Activated CD8-positive, alpha-beta memory T cell treated with anti-CD3 and anti-CD28 coated beads, Interleukin-2, amount 50 U/mL, for 48 hours (primary cell): ENCODE results near the gene NCOA7.
A peak's percentile ranks its signal among the peaks of the same experiment; 100 is the strongest.
"Not testable (repeated sequence)": the region's sequence is repeated elsewhere in the genome, so short reads cannot be mapped to it uniquely, and the experiment has no call there.

Experiments
- DNase-seq: peaks from one replicate; pipeline ENCODE4 v3.0.0-alpha.2; 2020

Gene NCOA7

DNA sequence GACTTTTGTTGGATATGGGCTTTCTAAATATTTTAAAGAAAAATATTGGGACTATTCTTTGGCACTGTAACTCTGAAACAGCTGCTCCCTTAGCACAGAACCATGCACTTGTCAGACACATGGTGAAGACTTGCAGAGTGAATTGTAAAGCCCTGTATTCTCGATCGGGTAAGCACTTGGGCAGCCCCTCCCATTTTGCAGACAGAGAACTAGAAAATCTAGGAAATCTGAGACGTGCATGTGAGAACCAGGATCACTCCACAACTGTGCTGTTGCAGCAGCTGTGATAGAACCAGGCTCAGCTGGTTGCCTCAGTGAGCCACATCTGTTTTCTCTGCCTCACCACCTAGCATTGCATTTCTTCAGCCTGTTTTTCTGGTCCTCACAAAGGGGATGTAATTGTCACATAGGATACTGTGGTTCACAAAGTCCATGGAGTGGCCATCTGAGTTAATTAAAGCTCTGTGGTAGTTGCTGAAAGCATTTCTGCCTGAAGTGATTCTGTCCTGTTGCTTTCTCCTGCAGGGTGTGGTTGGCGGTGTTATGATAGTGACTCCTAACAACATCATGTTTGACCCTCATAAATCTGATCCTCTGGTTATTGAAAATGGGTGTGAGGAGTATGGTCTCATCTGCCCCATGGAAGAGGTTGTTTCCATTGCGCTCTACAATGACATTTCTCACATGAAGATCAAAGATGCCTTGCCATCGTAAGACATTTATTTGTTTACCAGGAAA, 94.0 kb downstream of the NCOA7 start:
- no peak for DNase-seq

DNA sequence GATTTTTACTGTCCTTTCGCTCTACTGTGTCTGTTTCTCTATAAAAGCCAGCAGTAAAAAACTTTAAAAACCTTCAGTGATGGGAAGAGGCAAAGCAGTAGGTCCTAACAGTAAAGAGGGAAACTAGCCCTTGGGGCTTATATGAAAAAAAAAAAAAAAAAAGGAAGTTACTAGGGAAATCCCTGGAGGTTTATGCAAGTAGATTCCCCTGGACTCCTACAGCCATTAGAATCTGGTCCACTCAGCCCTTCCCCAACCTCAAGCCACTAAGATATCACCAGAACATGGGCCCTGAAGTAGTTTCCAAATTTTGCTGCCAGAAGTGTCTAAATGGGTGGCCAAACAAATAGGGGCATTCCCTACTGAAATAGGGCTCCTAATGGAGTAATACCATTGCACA, 95.3 kb downstream of the NCOA7 start:
- DNase-seq = no peak

DNA sequence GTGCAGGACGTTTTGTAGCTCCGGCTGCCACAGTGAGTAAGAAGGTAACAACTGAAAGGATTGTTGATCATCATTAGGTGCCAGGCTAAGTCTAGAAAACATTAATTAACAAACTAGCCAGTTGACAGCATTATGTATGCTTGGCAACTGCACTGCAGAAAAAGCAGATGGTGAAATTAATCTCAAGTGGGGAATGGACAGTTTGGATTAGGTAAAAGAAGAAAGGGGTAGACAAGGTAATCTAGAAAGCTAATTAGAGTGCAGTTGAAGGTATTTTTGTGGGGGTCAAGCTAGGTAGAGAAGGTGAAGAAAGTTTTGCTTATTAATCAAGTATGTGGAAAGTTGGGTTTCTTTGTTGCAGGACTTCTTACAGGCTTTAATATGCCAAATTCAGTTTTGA, 96.2 kb downstream of the NCOA7 start:
- DNase-seq = no peak

DNA sequence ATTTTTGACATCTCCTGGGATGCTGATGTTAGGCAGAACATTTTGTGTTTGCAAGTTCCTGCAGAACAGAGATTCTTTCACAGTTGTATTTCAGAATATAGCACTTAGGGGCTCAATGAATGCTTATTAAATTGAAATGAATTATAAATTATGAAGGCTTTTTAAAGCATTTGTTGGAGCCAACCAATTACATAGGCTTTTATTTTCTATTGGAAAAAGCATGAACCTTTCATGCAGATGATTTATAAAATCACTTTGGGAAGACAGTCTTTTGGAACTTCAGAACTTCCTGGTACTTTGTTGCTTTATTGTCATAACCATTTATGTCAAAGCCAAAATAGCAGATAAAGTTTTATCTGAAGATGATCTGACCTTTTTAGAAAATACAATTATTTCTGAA, 96.6 kb downstream of the NCOA7 start:
- no peak for DNase-seq

DNA sequence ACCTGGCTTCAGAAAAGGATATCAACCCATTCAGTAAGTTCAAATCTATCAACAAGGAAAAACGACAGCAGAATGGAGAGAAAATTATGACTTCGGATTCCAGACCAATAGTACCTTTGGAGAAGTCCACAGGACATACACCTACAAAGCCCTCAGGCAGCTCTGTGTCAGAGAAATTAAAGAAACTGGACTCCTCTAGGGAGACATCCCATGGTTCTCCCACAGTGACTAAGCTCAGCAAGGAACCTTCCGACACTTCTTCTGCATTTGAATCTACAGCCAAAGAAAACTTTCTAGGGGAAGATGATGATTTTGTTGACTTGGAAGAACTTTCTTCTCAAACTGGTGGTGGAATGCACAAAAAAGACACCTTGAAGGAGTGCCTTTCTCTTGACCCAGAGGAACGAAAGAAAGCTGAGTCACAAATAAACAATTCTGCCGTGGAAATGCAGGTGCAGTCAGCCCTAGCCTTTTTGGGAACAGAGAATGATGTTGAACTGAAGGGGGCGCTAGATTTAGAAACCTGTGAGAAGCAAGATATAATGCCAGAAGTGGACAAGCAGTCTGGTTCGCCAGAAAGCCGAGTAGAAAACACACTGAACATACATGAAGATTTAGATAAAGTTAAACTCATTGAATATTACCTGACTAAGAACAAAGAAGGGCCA, 98.4 kb downstream of the NCOA7 start:
- no peak for DNase-seq

DNA sequence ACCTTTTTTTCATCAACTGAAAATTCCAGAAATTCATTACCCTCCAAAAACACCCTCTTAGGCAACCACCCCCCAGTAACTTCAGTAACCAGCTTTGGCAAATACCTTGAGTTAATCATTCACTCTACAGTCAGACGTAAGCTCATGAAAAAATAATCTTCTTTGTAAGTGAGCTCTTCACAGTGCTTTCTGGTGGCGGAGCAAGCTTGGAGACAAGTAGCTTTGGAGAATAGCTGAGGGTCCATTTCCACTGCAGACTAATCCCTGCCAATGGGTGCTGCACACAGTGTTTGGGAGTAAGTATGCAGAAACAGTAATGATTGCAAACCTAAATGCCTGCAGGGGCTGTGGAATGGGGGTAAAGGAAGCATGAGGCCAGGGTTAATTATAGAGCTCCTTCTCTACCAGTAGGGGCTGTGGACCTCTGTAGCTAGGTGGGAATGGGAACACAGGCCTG, 109.0 kb downstream of the NCOA7 start:
- no peak for DNase-seq

DNA sequence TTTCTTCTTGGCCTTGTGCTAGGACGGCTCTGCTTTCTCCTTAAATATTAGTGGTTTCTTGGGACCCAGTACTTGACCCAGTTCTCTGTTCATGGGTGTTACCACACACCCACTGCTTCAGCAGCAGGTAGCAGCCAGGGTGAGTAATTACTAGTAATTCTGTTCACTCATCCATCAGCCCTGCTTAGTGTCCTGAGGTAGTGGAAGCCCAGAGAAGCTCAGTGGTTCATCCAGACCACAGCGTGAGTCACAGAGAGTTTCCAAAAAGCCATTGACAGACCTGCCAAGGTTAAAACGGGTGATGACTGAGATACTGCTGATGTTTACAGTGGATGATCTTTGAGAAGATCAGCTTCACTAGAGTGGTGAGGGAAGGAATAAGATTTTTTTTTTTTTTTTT, 114.1 kb downstream of the NCOA7 start:
- DNase-seq = peak; percentile 62

DNA sequence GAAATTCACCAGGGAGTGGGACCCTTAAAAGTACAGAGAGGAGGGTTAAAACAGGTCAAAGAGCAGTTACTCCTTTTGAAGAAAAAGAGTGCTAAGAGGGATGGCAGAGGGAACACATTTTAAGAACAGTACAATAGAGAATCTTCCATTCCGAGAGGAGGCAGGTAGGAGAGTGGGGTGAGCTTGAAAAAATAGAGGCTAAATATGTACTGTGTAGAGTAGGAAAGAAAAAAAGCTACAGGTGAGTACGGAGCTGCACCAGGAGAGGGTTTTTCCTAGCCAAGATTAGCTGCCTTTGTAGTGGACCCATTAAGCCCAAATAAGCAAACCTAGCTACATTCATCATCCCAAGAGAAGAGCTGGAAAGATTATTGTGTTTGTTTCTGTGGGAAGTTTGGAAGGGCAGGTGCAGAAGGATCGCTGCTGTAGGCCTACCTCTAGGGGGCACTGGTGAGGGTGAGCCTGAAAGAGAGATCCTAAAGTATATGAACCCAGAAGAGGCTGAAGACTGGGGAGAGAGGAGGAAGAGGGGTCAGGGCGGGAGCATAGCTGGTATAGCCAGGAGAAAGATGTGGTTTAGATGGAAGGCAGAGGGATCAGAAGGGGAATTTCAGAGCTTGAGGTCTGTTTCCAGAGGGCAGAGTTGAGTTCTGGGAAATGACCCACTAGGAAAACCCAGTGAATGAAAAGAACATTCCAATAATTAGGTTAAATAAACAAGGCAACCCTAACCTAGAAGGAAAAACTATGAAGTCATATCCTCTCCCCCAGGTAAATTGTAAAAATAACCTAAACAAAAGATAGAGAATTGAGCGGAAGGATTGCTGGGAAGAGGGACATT, 115.6 kb downstream of the NCOA7 start:
- peak; percentile 68 for DNase-seq

DNA sequence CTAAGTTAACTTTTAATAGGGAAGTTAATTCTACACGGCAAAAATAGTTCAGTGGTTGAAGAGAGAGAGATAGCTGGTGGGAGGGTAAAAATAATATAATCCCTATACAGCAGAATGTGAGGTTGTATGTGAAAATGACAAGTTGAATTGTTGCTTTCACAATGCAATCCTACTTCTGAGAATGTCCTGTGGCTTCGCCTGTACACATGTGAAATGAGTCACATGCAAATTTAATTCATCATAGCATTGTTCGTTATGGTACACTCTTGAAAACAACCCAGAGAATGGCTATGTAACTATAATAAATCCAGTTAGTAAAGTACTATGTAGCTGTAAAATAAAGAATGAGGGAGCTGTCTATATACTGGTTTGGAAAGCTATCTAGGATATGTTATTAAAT, 119.8 kb downstream of the NCOA7 start:
- DNase-seq = no peak

DNA sequence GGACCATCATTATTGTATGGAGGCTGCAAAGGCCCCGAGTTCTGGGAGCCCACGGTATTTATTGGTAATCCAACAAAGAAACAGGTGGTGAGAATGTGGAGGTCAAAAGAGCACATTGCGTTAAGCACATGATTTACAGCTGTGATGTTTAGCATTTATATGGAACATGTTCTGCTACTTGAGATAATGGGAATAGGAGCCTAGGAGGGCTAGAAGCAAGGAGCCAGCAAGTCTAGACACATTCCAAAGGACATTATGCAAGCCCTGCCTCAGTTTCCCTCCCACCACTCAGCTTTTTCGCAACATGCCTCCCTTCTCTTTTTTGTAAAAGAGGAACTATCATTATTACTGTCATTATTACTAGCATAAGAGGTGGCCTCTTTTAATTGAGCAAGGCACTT, 120.3 kb downstream of the NCOA7 start:
- not testable (repeated sequence) for DNase-seq

DNA sequence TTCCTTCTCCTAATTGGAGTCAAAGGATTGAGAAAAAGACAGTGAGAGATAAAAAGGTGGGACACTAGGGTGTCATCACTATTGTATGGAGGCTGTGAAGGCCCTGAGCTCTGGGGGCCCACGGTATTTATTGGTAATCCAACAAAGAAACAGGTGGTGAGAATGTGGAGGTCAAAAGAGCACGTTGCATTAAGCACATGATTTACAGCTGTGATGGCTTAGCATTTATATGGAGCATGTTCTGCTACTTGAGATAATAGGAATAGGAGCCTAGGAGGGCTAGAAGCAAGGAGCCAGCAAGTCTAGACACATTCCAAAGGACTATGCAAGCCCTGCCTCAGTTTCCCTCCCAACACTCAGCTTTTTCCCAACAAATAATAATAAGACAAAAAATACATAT, 121.7 kb downstream of the NCOA7 start:
- not testable (repeated sequence) for DNase-seq

DNA sequence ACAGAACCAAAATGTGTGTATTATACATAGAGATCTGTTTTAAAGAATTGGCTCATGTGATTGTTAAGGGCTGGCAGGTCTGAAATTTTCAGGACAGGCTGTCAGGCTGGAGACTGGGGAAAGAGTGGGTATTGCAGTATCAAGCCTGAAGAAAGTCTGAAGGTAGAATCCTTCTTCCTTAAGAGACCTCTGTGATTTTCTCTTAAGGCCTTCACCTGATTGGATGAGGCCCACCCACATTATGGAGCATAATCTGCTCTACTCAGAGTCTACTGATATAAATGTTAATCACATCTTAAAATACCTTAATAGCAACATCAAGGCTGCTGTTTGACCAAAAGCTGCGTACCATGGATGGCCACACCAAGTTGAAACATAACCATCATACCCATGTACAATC, 122.4 kb downstream of the NCOA7 start:
- DNase-seq = no peak

DNA sequence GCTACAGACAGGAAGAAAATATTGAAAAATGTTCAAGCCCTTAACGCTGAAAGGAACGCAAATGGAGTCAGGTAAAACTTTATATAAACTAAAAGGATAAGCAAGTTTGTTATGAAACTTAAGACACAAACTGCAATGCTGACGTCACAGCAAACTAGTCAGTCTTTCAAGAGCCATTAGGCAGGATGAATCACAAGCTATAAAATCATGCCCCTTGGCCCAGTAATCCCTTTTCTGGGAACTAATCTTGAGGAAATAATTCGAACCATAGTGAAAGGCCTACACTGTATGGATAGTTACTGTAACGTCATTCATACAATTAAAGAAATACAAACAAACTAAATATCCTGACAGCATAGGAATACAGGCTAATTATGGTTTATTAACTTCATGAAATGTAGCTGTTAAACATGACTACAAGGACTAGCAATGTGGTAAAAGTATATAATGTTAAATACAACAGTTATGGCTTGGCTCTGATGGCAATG, 123.1 kb downstream of the NCOA7 start:
- no peak for DNase-seq

DNA sequence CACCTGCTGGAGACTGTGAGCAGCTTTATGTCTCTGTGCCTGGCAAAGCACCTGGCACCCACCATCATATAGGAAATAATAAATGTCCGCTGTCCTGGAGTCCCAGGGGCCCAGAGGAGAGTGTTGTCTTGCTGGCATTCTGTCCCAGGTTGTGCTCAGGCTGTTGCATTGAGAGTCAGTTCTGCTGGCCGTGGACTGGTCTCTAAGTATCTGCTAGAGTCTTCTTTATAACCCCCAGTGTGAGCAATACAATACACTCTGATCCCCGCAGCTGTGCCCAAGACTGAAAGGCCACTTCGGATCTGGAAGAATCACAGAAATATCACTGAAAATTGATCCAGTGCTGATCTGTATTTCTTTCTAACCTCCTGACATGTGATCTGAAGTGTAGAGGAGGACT, 127.5 kb downstream of the NCOA7 start:
- no peak for DNase-seq

DNA sequence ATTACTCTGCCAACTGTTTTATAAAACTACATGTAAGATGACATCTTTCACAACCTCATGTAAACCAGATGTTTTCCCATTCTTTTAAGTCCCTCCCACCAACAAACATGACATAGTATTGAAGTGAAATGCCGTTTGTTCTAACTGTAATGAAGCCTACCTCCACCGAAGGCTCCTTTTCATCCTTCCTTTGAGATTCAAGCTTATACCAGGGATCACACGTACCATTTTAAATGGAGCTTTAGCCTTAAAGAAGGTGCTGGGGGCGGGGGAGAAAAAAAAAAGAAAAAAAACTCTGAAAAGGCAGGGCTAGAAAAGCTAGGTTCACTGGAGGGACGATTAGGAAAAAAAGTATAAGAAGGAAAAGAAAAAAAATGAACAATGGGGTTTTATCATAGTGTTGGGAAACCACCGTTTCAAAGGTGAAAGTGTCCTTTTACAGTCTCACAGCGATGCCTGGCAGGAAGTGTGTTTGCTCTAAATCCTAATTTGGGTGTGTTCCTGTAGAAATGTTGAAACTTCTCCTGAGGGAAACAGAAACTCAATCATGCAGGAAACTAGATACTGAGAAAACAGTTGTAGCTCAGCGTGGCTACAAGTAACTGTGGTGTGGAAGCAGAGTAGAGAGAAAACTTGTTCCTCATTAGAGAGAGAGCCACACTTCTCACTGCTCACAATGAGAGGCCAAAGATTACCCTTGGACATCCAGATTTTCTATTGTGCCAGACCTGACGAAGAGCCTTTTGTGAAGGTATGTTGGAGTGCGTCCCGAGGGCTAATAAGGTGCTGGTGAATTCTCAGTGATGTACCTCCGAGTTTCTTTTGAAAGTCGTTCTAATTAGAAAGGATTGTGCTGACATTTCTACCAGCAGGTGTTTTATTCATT, 128.2 kb downstream of the NCOA7 start:
- no peak for DNase-seq

DNA sequence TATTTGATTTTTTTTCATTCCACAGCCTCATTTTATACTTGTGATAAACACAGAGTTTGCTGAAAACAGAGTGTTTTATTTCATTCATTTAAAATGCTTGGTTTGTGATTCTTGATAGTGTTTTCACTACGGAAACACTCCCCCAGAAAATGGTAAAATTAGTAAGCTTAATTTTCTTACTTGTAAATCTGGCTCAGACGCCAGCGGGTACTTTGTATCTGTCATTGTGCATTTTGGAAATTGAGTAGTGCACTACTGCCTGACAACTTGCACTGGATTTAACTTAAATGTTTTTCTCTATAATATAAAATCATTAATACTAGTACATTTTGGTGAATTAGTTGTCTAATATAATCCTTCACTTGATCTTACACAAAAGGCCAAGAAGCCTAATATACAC, 128.9 kb downstream of the NCOA7 start:
- DNase-seq = no peak

DNA sequence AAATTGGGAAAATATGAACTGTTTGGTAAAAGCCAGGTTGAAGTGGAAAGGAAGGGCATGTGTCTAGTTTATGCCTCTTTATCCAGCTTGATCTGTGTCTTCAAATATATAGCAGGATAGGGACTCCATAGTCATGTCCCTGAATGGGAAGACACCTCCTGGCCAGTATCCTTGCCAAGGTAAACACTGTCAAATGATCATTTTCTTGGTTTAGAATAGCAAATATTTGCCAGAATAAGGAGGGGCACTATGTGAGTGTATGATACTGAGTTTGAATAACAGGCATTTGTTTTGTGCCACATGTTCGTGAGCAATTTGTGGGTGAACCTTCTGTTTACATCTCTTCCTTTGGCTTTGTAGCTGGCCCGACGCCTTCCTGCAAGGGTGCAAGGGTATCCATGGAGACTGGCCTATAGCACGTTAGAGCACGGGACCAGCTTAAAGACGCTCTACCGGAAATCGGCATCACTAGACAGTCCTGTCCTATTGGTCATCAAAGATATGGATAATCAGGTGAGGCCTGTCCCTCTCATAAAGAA, 131.6 kb downstream of the NCOA7 start:
- no peak for DNase-seq

DNA sequence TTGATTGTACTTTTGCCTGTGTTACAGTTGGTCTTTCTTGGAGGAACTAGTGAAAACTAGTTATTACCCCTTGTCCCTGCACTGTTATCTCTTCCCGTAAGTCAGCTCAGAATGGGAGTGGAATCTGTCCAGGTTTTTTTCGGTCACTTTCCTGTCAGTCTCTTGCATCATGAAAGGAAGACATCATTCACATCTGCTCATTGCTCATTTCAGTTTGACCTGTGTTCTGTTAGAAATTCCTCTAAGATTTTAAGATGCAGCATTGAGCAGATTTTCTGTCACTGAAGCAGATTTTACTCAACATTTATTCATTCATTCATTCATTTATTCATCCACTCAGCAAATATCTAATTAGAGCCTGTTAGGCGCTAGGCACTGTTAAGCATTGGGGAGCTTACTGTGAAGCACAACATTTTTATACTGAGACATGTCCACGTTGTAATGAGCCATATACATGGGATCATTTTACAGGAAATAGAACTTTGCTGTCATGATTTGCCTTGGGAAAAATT, 132.7 kb downstream of the NCOA7 start:
- DNase-seq = no peak

DNA sequence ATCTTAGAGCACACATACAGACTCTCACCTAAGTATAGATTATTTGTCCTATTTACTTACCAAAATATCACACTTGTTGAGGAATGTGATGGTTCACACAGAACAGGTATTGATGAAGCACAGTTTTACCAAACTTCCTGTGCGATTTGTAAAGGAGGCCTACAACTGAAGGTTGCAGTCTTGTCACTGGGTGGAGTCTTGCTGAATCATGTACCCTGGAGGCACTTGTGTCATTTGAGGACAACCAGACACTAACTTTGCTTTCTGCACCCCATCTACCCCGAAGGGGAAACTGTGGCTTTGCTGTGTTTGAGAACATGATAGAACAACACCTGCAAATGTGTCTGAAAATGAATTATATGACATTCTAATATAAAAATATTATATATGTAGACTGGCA, 133.4 kb downstream of the NCOA7 start:
- DNase-seq = no peak

DNA sequence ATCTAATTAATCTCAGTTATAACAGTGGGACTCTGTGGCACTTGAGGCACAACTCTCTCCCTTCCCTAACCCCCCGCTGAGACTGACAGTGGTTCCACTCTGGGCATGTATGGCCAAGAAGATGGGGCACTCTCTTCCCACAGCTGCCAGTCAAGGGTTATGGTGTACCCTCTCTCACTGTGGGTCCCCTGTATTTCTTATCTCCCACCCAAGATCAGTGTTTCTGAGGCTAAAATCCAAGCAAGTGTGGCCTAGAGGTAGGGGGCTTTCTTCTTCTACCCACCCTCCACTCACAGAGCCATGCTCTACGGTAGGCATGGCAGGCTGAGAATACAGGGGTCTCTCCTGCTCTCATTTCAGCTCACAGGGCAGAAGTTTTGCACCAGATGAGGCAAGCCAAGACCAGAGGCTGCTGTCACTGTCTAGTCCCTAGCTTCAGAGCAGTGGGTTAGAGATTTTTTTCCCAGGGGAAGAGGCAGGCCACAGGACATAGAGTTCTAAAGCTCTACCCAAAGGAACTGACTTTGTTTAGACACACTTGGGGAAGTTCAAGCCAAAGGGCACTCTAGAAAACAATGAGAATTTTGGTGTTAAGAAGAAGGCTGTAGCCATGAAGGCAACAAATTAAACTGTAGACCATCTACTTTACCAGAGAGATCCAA, 134.1 kb downstream of the NCOA7 start:
- no peak for DNase-seq

DNA sequence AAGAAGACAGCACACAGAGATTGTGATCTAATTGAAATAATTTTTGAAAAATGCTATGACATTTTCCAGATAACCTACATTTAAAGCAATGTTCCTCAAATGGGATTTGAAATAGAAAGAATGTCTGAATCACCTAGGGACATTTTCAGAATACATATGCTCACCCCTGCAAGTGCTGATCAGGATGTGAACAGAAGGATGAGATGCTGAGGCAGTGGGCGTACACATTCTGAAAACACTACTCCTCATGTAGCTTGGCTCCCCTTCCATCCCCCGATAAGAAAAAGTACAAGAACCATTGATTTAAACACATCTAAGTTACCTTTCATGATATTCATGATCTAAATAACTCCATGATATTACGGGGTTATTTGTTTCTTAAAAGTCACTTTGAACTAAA, 136.0 kb downstream of the NCOA7 start:
- DNase-seq = no peak

DNA sequence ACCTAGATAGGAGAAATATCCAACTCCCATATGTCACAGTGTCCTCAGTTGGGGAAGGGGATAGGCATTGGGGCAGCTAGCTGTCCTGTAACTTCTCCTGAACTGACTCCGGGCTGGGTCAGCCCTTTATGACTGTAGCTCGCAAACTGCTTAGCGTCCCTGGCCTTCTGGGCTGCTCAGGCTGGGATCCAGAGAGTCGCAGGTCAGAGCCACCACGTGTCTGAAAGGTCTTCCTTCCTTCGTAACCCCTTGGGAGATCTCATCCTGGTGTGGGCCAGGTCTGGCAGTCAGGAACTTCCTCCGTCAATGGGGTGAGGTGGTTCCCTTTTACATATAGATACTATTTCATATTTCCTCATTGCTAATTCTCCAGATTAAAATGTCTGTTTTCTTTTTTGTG, 137.0 kb downstream of the NCOA7 start:
- DNase-seq = no peak
